ENCODE results near the gene RAB28.

RAB28 gene

DNA sequence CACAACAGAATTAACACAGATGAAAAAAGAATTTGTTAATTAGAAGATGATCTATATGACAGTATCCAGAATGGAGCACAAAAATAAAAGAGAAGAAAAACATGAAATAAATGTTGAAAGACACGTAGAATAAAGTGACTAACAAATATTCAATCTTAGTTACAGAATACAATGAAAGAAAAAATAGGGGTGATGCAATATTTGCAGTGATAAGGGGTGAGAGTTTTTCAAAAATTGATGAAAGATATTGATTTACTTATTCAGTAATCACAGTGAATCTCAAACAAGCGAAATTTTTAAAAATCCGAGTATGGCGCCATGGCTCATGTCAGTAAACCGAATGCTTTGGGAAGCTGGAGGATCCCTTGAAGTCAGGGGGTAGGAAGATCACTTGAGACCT lies 20.2 kb upstream of the RAB28 start:
- DNase-seq = no peak

DNA sequence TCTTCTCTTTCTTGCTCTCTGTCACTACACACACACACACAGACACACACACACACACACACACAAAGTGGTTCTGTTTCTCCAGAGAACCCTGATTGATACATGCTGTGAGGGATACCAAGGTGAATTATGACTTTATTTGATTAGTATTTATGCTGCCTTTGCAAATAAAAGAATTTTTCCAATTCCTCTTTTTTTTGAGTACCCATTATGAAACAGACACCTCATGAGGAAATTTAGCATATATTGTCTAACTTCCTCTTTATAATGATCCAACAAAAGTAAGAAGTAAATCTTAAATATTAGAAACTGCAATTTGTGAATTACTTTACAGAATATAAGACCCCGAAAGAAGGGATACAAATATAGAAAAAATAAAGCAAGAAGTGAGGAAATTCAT lies 14.3 kb upstream of the RAB28 start:
- DNase-seq = no peak

DNA sequence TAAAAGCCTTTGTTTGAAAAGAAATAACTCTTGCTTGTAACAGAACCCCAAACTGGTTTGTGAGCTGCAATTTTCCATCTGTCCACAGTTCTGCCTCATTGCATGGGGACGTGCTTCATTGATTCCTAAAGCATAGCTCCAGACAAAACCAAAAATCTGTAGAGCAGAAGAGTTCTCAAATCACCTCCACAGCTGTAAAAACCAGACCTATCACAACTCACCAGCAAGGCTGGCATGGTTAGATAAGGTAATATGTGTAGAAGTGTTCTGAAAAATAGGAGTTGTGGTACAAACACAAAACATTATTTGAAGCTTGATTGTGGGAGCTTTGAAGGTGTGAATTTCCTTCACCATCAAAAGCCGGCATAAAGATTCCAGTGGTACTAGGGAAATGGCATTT lies 12.5 kb upstream of the RAB28 start:
- peak; percentile 6 for DNase-seq

DNA sequence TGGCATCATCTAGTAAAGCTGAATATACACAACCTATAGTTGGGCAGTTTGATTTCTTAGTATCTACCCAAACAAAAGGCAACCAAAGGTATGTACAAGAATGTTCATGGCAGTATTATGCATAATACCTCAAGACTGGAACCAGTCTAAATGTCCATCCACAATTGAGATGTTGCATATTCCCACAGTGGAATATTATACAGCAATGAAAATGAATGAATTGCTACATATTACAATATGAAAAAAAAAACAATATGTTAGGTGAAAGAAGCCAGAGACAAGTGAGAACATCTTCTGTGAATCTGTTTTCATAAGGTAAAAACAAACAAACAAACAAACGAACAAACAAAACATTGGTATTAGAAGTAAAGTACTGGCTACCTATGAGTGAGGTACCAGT lies 11.6 kb upstream of the RAB28 start:
- no peak for DNase-seq

DNA sequence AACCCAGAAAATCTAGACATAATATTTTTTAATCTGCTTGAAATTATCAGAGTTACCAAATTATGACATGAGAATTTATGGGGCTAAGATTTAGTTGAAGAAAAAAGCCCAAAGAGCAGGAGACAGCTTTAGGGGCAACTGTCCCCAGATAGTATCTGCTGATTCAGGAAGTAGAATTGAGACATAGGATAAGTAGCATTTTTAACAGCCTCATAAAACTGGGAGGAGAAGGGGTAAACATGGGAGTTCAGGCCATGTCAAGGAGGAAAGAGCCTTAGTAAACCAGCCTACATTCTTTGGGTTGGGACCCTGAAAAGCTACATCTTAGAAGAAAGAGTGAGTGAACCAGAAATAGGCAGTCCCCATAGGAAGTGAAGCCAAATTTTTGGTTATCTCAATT lies 9.7 kb upstream of the RAB28 start:
- no peak for DNase-seq

DNA sequence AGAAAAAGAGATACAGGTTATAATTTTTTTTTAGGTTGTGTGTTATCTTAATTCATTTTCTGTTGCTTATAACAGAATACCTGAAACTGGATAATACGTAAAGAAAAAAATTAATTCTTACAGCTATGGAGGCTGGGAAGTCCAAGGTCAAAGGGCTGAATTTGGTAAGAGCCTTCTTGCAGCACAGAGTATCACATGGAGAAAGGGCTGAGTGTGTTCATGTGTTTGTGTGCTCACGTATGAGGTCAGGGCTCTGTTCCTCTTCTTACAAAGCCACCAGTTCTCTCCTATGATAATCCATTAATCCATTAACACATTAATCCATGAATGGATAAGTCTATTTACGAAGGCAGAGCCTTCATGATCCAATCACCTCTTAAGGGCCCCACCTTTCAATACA lies 8.6 kb upstream of the RAB28 start:
- no peak for DNase-seq

DNA sequence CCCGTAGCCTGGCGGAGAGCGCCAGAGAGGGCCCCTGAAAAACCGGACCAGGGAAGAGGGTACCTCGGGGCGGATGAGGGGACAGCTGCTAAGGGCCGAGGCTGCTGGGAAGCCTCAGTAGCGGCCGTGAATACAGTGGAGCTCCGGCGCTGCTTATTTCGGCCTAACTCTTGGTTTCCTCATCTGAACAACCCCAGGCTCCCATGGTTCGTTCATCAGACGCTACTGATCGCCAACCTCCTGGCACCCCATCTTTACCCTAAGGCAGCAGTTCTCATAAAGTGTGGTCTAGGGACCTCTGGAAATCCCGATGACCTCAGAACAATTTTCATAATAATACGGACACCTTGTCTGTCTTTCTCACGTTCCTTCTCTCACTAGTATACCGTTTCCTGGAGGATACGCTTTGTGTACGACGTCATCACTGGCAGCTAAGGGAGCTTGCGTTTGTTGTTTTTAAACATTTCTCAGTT lies 645 bp upstream of the RAB28 start:
- DNase-seq = peak; percentile 46

DNA sequence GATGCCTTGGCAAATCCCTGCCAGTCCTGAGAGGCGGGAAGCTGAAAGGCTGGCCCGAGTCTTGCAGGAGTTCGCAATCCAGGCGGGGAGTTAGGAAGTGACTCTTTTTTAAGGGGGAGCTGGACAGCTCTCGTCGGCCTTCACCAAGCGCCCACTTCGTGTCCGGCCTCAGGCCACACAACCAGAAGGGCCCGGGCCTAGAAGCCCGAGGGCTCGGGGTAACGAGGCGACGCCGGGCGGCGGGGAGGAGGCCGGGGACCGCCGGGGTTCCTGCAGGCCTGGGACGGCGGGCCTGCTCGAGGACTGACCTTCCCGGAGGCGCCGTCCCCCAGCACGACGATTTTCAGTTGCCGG lies 395 bp downstream of the RAB28 start:
- peak; percentile 17 for DNase-seq

DNA sequence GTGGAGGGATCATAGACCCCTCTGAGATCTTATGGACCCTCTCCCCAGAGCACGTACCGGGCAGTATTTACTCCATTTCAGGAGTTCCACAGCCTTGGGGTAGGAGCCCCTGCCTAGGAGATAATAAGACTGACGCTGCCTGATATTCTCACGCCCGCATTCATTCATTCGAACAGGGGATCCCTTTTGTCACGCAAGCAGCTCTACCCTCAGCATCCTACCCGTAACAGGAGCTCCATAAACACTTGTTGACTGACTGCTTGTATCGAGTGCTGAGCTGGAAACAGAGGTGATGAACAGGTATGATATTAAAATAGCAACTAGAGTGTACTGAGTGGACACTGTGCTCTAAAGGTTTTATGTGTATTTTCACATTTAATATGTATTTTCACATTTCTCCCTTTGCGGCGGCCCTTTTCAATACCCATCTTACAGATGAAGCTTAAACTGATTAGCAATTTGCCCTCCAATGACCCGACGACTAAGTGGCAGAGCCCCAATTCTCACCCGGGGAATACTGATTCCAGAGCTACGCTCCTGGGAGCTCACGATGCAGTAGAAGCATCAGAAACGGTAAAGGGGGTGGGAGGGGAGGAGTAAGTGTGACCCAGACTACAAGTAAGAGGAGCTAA lies 888 bp downstream of the RAB28 start:
- DNase-seq = peak; percentile 27

DNA sequence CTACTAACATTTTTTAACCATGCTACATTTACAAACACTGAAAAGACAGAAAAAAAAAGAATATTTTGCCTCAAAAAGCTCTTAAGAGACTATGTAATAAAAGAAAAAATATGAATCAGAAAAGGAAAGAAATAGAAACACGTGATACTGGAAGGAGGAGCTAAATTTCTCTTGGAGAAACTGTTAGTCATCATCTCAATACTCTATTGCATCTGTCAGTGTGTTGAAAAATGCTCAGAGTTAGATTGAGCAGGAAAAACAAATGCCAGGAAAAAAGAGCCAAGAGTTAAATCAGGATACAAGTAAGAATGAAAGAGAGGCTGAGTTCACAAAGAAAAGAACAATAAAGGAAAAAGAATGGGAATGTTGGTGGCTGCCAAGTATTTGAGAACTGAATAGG lies 2.6 kb downstream of the RAB28 start:
- no peak for DNase-seq

DNA sequence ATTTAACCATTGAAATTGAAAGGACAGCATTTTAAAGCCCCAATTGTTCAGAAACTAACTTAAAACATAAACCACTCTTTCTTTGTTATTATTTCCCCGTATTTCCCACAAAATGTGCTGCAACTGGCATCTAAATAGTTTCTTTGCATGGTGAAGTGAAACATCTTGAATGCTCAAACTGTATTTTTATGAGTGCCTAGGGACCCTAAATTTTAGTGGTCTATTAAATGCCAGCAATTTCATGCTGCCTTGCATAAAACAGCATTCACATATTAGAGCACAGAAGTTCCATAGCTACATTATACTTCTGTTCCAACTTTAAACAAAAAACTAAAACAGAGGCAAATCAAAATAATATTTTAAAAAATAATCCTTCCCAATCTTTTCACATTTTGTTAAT lies 5.4 kb downstream of the RAB28 start:
- DNase-seq = no peak

DNA sequence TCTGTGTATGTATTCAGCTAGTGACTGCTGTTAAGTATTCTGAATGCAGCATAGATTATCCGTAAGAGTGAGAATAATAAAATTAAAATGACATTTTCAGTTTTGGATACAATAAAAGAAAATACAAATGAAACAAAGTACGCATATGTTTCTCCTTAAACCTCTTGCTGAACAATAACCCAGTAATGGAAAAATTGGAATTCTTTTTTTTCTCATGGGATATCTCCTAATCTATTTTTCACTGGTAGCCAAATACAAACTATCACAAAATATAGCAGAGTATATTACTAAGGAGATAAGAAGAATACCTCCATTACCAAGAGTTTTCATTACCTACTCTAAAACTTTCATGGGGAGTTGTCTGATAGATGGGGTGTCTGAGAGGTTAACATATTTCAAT lies 6.0 kb downstream of the RAB28 start:
- no peak for DNase-seq

DNA sequence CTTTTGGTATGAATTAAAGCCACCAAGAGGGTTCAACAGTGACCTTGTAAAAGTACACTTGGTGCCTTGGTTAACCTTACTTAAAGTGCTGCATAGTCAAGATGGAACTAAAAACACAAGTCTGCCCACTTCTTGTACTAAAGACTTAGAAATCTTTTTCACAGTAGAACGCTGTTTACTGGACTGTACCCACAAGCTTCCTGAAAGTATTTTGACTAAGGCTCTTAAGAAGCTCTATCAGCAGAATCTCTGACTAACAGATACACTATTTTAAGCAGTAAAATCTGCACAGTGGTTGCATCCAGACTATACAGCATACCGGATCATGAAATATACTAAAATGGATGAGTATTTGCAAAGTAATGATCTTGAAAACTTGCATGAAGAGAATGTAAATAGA lies 7.2 kb downstream of the RAB28 start:
- no peak for DNase-seq

DNA sequence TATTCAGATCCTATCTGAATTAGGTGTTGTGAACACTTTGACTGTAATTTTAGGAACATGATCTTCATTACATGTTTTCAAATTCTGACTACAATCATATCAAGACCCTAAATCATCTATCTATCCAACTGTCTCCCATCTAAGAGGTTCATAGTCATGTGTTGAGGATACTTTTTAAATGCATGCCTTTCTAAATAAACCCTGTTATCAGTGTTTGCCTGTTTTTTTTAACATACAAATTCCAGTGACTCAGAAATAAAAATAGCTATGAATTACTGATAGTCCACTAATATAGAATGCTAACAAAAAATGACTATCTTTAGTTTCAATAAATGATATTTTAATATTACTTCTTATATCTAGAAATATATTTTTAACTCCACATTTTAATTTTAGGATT lies 8.0 kb downstream of the RAB28 start:
- DNase-seq = no peak

DNA sequence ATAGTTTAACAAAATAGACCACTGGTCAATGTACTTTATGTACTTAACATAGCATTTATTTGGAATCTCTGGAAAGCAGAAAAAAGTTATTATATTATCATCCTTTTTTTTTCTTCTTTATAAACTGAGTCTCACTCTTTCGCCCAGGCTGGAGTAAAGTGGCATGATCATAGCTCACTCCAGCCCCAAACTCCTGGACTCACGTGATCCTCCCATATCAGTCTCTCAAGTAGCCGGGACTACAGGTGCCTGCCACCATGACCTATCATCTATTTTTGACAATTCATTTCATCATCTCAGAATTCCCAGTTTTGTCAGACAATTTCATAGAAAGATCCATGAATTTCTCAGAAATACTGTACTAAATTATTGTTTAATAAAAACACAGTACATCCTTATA lies 12.7 kb downstream of the RAB28 start:
- no peak for DNase-seq

DNA sequence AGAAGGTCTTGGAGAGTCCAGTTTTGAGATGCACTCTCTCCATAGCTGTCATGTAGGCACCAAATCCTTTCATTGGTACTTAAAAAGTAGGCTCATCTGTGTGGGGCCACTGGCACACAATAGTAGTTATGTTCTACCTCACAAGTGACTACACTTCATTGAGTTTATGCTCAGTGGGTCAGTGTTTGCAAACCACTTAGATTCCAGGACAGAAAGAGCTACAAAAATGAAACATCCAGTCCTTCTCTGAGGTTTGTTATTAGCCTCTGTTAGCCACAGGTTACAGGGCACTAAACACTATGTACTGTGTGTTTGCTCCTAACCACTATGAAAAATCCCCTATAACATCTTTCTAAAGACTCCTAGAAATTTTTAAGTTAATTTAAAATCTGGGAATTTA lies 13.8 kb downstream of the RAB28 start:
- no peak for DNase-seq

DNA sequence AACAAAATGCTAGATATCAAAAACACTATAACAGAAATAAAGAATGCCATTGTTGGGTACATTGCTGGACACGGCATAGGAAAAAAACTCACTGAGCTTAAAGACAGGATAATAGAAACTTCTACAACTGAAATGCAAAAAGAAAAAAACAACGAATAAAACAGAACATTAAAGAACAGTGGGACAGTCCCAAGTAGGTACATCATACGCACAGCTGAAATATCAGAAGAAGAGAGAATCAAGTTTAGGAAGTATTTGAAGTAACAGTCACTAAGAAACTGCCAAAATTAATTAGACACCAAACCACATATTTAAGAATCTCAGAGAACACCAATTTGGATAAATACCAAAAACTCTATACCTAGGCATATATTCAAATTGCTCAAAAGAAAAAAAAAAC lies 19.2 kb downstream of the RAB28 start:
- no peak for DNase-seq

DNA sequence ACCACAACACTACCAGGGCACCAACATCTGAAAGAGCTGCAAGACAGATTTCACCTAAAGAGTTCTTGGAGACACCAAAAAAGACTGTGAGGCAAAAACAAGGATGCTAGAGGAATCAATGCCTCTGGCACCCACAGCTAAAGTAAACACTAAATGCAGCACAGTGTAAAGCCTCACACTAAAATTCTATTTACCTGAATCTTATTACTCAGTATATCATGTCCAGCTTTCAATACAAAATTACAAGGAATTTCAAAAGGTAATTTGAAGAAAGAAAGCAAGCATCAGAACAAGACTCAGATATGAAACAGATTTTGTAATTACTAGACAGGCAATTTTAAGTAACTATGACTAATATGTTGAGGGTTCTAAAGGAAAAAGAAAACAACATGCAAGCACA lies 19.6 kb downstream of the RAB28 start:
- no peak for DNase-seq

DNA sequence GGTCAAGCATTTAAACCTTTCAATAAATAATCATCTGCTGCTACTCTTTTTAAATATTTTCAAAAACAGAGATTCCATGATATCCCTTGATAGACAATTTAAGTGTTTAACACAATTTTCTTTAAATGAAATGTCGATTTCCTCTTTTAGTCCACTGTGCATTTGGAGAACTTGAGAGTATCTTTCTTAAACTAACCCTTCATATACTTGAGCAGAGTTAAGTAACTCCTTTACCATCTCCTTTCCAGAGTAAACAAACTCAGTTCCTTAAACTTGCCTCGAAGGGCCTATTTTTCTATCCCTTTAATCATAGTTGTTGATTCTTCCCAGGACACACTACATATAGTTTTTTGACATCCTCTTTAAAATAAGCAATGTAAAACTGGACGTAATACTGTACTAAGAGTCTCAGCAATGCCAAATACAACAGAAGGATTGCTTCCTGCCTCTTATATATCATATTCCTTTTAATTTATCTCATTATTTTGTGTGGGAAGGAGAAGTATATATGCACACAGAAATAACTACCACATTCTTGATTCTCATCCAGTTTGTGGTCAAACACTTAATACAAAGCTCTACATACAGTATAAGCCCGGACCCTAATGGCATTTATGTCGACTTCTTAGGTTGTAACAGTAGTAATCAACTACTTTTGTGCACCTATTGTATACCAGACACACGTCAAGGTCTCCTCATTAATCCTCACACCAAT lies 22.8 kb downstream of the RAB28 start:
- no peak for DNase-seq

DNA sequence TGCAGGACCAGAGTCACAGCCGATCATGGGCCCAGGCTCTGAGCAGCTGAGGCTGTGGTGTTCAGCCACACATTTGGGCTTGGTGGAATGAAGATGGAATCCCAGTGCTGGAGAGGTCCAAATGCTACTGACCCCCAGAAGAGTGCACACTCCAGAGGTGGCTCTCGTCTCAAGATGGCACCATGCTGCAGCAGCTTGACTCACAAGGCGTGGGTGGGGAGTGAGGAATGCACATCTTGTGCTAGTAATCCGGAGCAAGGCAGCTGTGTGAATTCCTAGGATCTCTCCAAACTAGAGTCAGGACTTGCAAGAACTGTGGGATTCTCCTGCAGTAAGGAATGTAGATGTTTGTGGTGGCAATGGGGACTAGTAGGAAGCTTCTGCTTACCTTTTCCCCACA lies 28.7 kb downstream of the RAB28 start:
- DNase-seq = no peak

DNA sequence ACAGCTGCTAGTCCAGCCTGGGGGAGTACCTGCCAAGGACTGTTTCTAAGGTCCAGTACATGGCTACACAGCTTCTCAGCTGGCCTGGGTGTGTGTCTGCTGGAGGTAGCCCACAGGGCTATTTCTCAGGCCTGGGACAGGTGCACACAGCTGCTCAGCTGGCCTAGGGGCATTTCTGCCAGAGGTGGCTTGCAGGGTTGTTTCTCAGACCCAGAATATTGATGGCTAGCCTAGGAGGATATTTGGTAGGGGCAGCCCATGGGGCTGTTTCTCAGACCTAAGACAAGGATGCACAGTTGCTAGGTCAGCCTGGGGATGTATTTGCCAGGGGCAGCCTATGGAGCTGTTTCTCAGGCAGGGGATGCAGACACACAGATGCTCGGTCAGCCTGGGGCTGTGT lies 29.4 kb downstream of the RAB28 start:
- DNase-seq = no peak

DNA sequence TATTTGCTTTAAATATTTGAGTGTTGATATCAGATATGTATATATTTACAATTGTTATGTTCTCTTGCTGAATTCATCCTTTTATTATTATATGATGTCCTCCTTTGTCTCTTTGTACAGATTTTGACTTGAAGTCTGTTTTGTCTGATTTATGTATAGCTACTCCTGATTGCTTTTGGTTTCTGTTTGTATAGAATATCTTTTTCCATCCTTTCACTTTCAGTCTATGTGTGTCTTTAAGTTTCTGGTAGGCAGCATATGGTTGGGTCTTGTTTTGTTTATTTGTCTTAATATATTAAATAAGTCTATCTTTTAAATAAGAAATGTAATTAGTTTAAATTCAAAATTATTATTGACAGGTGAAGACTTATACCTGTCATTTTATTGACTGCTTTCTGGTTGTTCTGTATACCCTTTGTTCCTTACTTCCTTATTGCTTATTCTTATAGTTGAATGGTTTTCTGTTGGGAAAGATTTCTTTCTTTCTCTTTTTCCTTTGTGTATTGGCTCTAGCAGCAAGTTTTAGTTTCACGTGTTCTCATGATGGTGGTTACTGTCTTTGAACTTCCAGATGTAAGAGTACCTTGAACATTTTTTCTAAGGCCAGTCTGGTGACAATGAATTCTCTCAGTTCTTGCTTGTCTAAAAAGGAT lies 31.1 kb downstream of the RAB28 start:
- no peak for DNase-seq

DNA sequence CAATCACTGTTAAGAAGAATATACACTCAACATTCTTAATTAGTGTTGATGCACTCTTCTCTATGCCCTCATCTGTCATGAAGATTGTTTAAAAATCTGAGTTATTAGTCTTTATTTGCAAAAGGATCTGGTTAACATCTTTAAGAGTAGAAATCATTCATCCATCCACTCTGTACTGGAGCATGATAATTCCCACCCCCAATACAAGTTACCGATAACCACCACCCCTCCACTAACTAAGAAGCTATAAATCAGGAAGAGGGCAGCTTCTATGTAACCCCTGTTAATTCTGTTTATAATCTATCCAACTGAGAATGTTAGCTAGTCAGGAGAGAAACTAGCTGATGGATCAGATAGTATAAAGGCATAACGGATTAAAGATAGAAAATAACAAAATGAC lies 34.5 kb downstream of the RAB28 start:
- DNase-seq = no peak

Data from DMS79 treated with DMSO at 0.1 percent for 48 hours (cell line).